HG03565 (cell line): Measurements from ENCODE around the gene IQGAP2.
"Not testable (repeated sequence)": the region's sequence is repeated elsewhere in the genome, so short reads cannot be mapped to it uniquely, and the experiment has no call there.

Experiments used
- ATAC-seq: cut with Tn5 transposase; IDR thresholded peaks from one replicate; pipeline ENCODE4 v1.9.1; 2021; ENCODE audit warnings: mild to moderate bottlenecking, moderate library complexity; ENCODE audit not compliant: unreplicated experiment

IQGAP2 gene

GRCh38 chr5:76680826-76681225, 277.7 kb downstream of the IQGAP2 start:
- not testable (repeated sequence) for ATAC-seq

DNA sequence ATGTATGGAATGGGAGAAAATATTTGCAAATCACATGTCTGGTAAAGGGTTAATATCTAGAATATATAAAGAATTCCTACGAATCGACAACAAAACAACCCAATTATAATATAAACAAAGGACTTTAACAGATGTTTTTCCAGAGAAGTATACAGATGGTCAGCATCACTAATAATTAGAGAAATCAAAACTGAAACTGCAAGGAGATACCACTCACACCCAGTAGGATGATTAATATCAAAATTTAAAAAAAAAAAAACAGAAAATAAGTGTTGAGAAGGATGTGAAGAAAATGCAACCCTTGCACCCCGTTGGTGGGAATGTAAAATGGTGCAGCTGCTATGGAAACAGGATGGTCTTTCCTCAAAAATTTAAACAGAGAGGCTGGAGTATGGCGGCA, 278.2 kb downstream of the IQGAP2 start:
- no peak for ATAC-seq

DNA sequence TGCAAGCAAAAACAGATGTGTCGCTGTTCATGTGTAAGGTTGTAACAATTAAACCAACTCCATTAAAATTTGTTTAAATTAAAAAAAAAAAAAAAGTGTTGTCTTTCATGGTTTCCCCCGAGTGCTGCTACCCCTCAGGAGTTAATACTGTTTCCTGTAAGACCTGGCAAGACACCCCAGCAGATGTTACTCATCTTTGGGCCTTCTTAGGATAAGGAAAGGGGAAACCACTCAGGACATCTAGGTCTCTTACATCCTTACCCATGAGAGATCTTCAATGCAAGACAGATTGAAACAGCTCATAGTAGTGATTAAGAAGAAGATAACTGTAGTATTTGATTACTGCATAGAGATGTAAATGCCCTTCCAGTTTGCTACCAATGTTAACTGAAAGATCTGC, 279.3 kb downstream of the IQGAP2 start:
- no peak for ATAC-seq

- no peak for ATAC-seq
Measured at GRCh38 chr5:76683816-76684731, 281.0 kb downstream of the IQGAP2 start.

- no peak for ATAC-seq
Measured at GRCh38 chr5:76684756-76685519, 281.9 kb downstream of the IQGAP2 start.

DNA sequence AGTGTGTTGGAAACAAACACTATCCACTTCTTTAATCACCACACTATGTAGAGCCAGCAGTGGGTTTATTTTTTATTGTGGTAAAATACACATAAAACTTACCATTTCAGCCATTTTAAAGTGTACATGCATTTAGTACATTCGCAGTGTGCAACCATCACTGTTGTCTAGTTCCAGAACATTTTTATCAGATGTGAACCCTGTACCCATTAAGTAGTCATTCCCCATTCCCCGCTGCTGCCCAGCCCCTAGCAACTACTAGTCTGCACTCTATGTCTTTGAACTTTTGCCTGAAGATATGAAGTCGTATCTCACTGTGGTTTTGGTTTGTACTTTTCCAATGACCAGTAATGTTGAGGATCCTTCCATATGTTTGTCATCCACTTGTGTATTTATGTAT, 282.6 kb downstream of the IQGAP2 start:
- no peak for ATAC-seq

- ATAC-seq: no peak
Measured at GRCh38 chr5:76688212-76688611, 285.1 kb downstream of the IQGAP2 start.

DNA sequence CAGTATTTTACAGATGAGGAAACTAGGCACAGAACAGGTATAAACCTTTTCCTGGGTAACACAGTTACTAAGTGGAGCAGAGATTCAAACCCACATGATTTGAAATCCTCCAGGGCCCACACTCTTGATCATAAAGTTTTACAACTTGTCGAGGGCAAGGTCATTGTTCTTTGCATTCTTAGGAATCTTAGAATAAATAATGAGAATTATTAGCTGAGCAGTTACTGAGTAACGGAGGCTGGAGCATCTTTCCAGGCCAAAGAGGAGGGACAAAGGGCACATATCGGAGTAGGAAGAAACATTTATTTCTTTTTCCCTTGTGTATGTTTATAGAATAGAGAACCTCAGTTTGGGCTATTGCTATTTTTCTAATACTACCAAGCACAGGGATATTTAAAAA, 285.8 kb downstream of the IQGAP2 start:
- no peak for ATAC-seq

GRCh38 chr5:76689321-76690036, 286.4 kb downstream of the IQGAP2 start:
- ATAC-seq: no peak

DNA sequence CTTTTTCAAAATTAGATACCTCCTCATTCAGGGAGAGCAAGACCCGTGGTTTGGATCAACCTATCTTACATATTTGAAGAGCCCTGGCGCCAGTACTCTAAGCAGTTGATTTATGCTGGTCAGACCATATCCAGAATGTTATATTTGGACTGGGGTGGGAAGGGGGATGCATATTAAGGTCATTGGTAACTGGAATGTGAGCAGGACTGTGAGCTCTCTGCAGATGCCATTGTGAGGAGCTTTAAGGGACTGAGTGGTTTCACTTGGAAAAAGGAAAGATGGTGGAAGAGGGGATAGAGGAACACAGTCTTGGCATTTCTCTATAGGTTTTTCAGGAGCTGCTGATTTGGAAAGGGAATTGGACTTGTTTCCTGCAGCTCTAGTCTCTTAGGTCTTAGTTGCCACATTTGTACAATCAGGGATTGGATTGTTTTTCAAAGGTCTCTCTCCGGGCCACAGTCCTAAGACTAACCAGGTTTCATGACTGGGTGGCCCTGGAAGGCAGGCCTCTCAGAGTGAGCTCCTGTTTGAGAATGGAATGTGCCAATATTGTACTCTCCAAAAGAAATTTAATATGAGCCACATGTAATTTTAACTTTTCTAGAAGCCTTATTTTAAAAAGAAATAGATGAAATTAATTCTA, 287.1 kb downstream of the IQGAP2 start:
- no peak for ATAC-seq

GRCh38 chr5:76690704-76691466, 287.8 kb downstream of the IQGAP2 start:
- ATAC-seq: no peak

DNA sequence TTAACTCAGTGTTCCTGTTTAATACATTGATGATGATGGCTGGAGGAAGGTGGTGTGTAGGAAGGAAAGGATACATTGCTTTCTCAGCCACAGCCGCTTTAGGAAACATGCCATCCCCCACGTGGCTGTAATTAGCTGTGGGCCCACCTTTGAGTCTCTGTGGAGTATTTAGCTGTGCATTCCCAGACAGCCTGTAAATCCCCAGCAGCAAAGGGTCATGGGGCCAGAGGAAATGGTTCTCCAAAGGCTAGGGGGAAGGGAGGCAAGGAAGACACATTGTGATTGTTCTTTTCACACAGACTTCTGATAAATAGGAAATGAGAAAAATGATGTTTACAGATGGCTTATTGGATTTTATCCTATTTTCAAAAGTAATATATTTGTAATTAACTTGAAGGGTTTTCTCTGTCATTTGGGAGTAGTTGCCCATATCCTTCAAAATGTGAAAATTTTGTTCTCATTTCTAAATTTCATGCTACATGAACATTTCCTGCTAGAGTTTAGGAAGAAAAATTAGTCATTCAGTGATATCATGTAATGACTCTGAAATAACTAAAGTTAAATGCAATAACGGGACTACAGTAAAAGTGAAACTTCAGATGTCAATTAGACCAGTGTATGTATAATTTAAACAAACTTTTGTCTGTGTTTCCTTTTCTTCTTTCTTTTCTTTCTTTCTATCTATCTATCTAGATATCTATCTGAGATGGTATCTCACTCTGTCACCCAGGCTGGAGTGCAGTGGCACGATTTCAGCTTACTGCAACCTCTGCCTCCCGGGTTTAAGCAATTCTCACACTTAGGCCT, 288.6 kb downstream of the IQGAP2 start:
- no peak for ATAC-seq

GRCh38 chr5:76692274-76692540, 289.1 kb downstream of the IQGAP2 start:
- ATAC-seq: no peak

DNA sequence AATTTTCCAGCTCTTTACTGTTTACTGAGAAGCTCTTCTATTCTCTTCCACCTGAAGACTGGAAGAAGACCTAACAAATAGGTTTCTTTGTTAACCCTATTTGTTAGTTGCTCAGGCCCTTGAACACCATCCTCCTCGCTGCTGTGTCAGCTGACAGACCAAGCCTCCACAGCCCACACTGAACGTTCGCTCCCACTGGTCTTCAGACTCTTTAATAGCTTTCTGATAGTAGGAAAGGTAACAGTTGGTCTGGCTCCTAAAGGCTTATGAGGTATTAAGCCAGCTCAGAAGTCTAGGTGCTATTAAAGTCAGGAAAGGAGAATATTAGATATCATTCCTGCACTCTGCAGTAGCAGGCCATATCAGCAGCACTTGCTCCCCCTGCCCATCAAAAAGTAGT, 289.6 kb downstream of the IQGAP2 start:
- ATAC-seq: no peak

- ATAC-seq: no peak
Measured at GRCh38 chr5:76693141-76693540, 290.1 kb downstream of the IQGAP2 start.

GRCh38 chr5:76694317-76694716, 291.2 kb downstream of the IQGAP2 start:
- no peak for ATAC-seq

GRCh38 chr5:76695346-76695745, 292.3 kb downstream of the IQGAP2 start:
- no peak for ATAC-seq

- ATAC-seq: no peak
Measured at GRCh38 chr5:76696251-76696650, 293.2 kb downstream of the IQGAP2 start.

GRCh38 chr5:76697670-76698069, 294.6 kb downstream of the IQGAP2 start:
- no peak for ATAC-seq

DNA sequence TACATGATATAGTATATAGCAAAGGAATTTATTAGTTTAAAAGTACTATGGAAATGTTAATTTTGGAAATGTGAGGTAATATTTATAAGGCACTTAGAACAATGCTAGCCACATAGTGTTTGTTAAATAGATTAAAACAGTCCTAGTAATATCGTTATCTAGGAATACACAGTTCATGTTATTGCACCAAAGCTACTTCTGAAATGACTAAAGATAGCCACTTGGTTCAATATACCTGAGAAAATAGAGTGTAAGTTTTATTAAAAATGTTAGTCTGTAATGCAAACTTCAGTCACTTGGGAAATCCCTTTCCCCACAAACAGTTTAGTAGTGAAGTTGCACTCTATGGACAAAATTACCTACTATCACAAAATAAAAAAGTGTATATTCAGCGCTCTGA, 297.5 kb downstream of the IQGAP2 start:
- no peak for ATAC-seq
